ENCODE results near the gene KRTAP10-1. TPM values are rescaled to one million over a fixed set of nuclear protein-coding genes. Genes with fewer than 3 reads are reported as not detected.
A peak's percentile ranks its signal among the peaks of the same experiment; 100 is the strongest.

KRTAP10-1 gene
- total RNA-seq, 2 donors from 2014 or later: not detected

GRCh38 chr21:44502171-44502958, 37.6 kb downstream of the KRTAP10-1 start:
- no peak overlapping the region for H3K4me3 Mint-ChIP-seq
- H3K9ac ChIP-seq (ENCODE audit: extremely low read depth, low read length, poor library complexity, severe bottlenecking): no peak overlapping the region
- no peaks in the 10 kb centered on the region for H3K27me3 ChIP-seq (ENCODE audit: control insufficient read depth, insufficient read depth, low read length, poor library complexity, severe bottlenecking)
- H3K4me1 Mint-ChIP-seq: peaks cover 8% of the 10 kb centered on the region
- peak overlapping the region; percentile 63 for H3K27ac Mint-ChIP-seq
- H3K9me3 Mint-ChIP-seq: no peaks in the 10 kb centered on the region
- H3K27me3 Mint-ChIP-seq (ENCODE audit: insufficient read depth): no peaks in the 10 kb centered on the region
- no peaks in the 10 kb centered on the region for H3K36me3 Mint-ChIP-seq (ENCODE audit: low read depth)
- DNase-seq: no peak
- TF ChIP-seq, protein P1, sequence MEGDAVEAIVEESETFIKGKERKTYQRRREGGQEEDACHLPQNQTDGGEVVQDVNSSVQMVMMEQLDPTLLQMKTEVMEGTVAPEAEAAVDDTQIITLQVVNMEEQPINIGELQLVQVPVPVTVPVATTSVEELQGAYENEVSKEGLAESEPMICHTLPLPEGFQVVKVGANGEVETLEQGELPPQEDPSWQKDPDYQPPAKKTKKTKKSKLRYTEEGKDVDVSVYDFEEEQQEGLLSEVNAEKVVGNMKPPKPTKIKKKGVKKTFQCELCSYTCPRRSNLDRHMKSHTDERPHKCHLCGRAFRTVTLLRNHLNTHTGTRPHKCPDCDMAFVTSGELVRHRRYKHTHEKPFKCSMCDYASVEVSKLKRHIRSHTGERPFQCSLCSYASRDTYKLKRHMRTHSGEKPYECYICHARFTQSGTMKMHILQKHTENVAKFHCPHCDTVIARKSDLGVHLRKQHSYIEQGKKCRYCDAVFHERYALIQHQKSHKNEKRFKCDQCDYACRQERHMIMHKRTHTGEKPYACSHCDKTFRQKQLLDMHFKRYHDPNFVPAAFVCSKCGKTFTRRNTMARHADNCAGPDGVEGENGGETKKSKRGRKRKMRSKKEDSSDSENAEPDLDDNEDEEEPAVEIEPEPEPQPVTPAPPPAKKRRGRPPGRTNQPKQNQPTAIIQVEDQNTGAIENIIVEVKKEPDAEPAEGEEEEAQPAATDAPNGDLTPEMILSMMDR (conservative IDR thresholded peaks at IDR 0.05): no peak
- WGBS, 2 experiments (ENCODE audit: insufficient coverage in 1 of 2, insufficient read length in 1 of 2): 91 to 92% methylated on average over 13 to 27 of the region's 27 CpGs
- H3K9me3 ChIP-seq (ENCODE audit: control insufficient read depth, low read length): no peaks in the 10 kb centered on the region
- peaks cover 4% of the 10 kb centered on the region for H3K4me1 ChIP-seq (ENCODE audit: control insufficient read depth, insufficient read depth, low read length)
- no peaks in the 10 kb centered on the region for H3K36me3 ChIP-seq (ENCODE audit: control insufficient read depth, insufficient read depth, low read length)
- no peak overlapping the region for H3K4me3 ChIP-seq (ENCODE audit: low read length)
- no peak overlapping the region for H3K27ac ChIP-seq (ENCODE audit: low read depth, low read length)

DNA sequence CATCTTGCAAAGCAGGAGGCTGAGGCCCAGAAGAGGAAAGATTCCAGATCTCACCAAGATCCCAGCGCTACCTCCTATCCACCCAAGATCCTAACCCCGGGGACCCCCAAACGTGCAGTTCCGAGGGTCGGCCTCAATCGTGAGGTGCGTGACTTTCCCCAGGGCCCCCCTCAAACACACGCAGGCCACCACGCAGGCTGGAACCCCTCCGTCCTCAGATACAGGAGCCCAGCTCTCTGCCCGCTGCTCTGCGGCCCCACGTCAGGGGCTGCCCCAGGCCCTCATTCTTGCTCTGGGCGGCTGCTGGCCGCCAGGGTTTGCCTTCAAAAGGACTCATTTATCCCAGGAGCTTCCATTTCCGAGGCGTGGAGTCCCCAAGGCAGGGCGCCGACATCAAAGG, 39.9 kb downstream of the KRTAP10-1 start:
- Mint-ChIP-seq H3K9me3 (peaks cover 4% of the 10 kb centered on the region), H3K36me3 (ENCODE audit: low read depth) (peaks cover 8% of the 10 kb centered on the region), H3K27me3 (ENCODE audit: insufficient read depth) (no peaks in the 10 kb centered on the region), H3K4me1 (peaks cover 25% of the 10 kb centered on the region), H3K4me3 (no peak overlapping the region), H3K27ac (no peak overlapping the region)
- Histone ChIP-seq H3K27me3 (ENCODE audit: control insufficient read depth, insufficient read depth, low read length, poor library complexity, severe bottlenecking) (no peaks in the 10 kb centered on the region), H3K9ac (ENCODE audit: extremely low read depth, low read length, poor library complexity, severe bottlenecking) (no peak overlapping the region), H3K4me3 (ENCODE audit: low read length) (no peak overlapping the region), H3K36me3 (ENCODE audit: control insufficient read depth, insufficient read depth, low read length) (no peaks in the 10 kb centered on the region), H3K27ac (ENCODE audit: low read depth, low read length) (no peak overlapping the region), H3K4me1 (ENCODE audit: control insufficient read depth, insufficient read depth, low read length) (peaks cover 5% of the 10 kb centered on the region), H3K9me3 (ENCODE audit: control insufficient read depth, low read length) (peaks cover 7% of the 10 kb centered on the region)
- no peak for DNase-seq
- TF ChIP-seq, protein P1 (conservative IDR thresholded peaks at IDR 0.05): no peak
- 93 to 100% methylated on average over 4 to 17 of the region's 19 CpGs for WGBS, 2 experiments (ENCODE audit: insufficient coverage in 1 of 2, insufficient read length in 1 of 2)

- no peak overlapping the region for H3K9ac ChIP-seq (ENCODE audit: extremely low read depth, low read length, poor library complexity, severe bottlenecking)
- Mint-ChIP-seq H3K4me1 (peaks cover 28% of the 10 kb centered on the region), H3K27me3 (ENCODE audit: insufficient read depth) (no peaks in the 10 kb centered on the region), H3K9me3 (peaks cover 4% of the 10 kb centered on the region), H3K27ac (no peak overlapping the region), H3K4me3 (no peak overlapping the region), H3K36me3 (ENCODE audit: low read depth) (peaks cover 11% of the 10 kb centered on the region)
- no peak overlapping the region for H3K27ac ChIP-seq (ENCODE audit: low read depth, low read length)
- TF ChIP-seq, protein P1 (conservative IDR thresholded peaks at IDR 0.05): no peak
- H3K9me3 ChIP-seq (ENCODE audit: control insufficient read depth, low read length): peaks cover 12% of the 10 kb centered on the region
- H3K27me3 ChIP-seq (ENCODE audit: control insufficient read depth, insufficient read depth, low read length, poor library complexity, severe bottlenecking): no peaks in the 10 kb centered on the region
- DNase-seq: no peak
- WGBS, 2 experiments (ENCODE audit: insufficient coverage in 1 of 2, insufficient read length in 1 of 2): 77 to 92% methylated on average over 4 to 23 of the region's 23 CpGs
- no peak overlapping the region for H3K4me3 ChIP-seq (ENCODE audit: low read length)
- H3K4me1 ChIP-seq (ENCODE audit: control insufficient read depth, insufficient read depth, low read length): peaks cover 5% of the 10 kb centered on the region
- no peaks in the 10 kb centered on the region for H3K36me3 ChIP-seq (ENCODE audit: control insufficient read depth, insufficient read depth, low read length)
These were observed 40.4 kb downstream of the KRTAP10-1 start for GRCh38 chr21:44499631-44500030.

Measured in endodermal cell (in vitro differentiated cells).